H9 (cell line): ENCODE data around the gene PPARA. TPM values are rescaled to one million over a fixed set of nuclear protein-coding genes. Genes with fewer than 3 reads are reported as not detected.

ENCODE experiments used
- DNase-seq: peaks from one replicate; pipeline ENCODE4 v3.0.0-alpha.2; 2017
- H2AFZ ChIP-seq: one replicate; pipeline ENCODE4 v1.6.1; 2013; ENCODE audit warnings: mild to moderate bottlenecking, low read length, control low read depth, moderate library complexity
- H2AK5ac ChIP-seq: 2 replicates; pipeline ENCODE4 v1.6.1; 2013; ENCODE audit warnings: low read length, control low read depth, mixed read lengths; ENCODE audit not compliant: insufficient read length
- H2BK120ac ChIP-seq: one replicate; pipeline ENCODE4 v1.6.1; 2013; ENCODE audit warnings: low read depth, mild to moderate bottlenecking, low read length, control low read depth, inconsistent platforms; ENCODE audit not compliant: poor library complexity, severe bottlenecking
- H2BK12ac ChIP-seq: 2 replicates; pipeline ENCODE4 v1.6.1; 2013; ENCODE audit warnings: low read length, control low read depth, mixed read lengths, low read depth; ENCODE audit not compliant: insufficient read length
- H2BK15ac ChIP-seq: 2 replicates; pipeline ENCODE4 v1.6.1; 2013; ENCODE audit warnings: low read depth, low read length, control low read depth
- H2BK20ac ChIP-seq: one replicate; pipeline ENCODE4 v1.6.1; 2013; ENCODE audit warnings: low read depth, mild to moderate bottlenecking, low read length, control low read depth, inconsistent platforms; ENCODE audit not compliant: poor library complexity, severe bottlenecking
- H2BK5ac ChIP-seq: 2 replicates; pipeline ENCODE4 v1.6.1; 2013; ENCODE audit warnings: low read length, control low read depth, mixed read lengths; ENCODE audit not compliant: insufficient read length
- H3K14ac ChIP-seq: 2 replicates; pipeline ENCODE4 v1.6.1; 2013; ENCODE audit warnings: low read length, control low read depth; ENCODE audit not compliant: insufficient read depth
- H3K18ac ChIP-seq: 2 replicates; pipeline ENCODE4 v1.6.1; 2013; ENCODE audit warnings: low read depth, mild to moderate bottlenecking, mixed read lengths, low read length, control low read depth; ENCODE audit not compliant: insufficient read length
- H3K23ac ChIP-seq: 2 replicates; pipeline ENCODE4 v1.6.1; 2013; ENCODE audit warnings: low read length, control low read depth, mixed read lengths, low read depth; ENCODE audit not compliant: insufficient read length
- H3K23me2 ChIP-seq: 2 replicates; pipeline ENCODE4 v1.6.1; 2013; ENCODE audit warnings: low read depth, mild to moderate bottlenecking, mixed read lengths, low read length, control low read depth; ENCODE audit not compliant: insufficient read length, poor library complexity, severe bottlenecking
- H3K27ac ChIP-seq: 2 replicates; pipeline ENCODE4 v1.5.1; 2013; ENCODE audit warnings: low read length, control low read depth, mixed read lengths, low read depth; ENCODE audit not compliant: insufficient read length
- H3K27me3 ChIP-seq: 2 replicates; pipeline ENCODE4 v1.6.1; 2013; ENCODE audit warnings: low read length, control low read depth, inconsistent platforms; ENCODE audit not compliant: insufficient read depth
- H3K4ac ChIP-seq: 2 replicates; pipeline ENCODE4 v1.6.1; 2013; ENCODE audit warnings: low read depth, mild to moderate bottlenecking, control low read depth, inconsistent platforms, low read length, moderate library complexity
- H3K4me1 ChIP-seq: 2 replicates; pipeline ENCODE4 v1.6.1; 2013; ENCODE audit warnings: low read length, control low read depth, inconsistent platforms; ENCODE audit not compliant: insufficient read depth
- H3K4me2 ChIP-seq: 2 replicates; pipeline ENCODE4 v1.6.1; 2013; ENCODE audit warnings: low read length, control low read depth, mixed read lengths; ENCODE audit not compliant: insufficient read length, insufficient read depth
- H3K56ac ChIP-seq: 2 replicates; pipeline ENCODE4 v1.6.1; 2013; ENCODE audit warnings: low read depth, mild to moderate bottlenecking, mixed read lengths, low read length, control low read depth; ENCODE audit not compliant: insufficient read length
- H3K79me1 ChIP-seq: 2 replicates; pipeline ENCODE4 v1.6.1; 2013; ENCODE audit warnings: low read depth, mild to moderate bottlenecking, moderate library complexity, low read length, control low read depth, inconsistent platforms; ENCODE audit not compliant: insufficient read depth, poor library complexity, severe bottlenecking
- H3K79me2 ChIP-seq: 2 replicates; pipeline ENCODE4 v1.6.1; 2013; ENCODE audit warnings: low read length, control low read depth, inconsistent platforms; ENCODE audit not compliant: insufficient read depth
- H3K9ac ChIP-seq: 2 replicates; pipeline ENCODE4 v1.6.1; 2013; ENCODE audit warnings: low read length, control low read depth, mixed read lengths; ENCODE audit not compliant: insufficient read length; ENCODE audit errors: extremely low read depth
- H3K9me3 ChIP-seq: one replicate; pipeline ENCODE4 v1.6.1; 2013; ENCODE audit warnings: low read depth, low read length, inconsistent platforms; ENCODE audit not compliant: control insufficient read depth
- H3T11ph ChIP-seq: one replicate; pipeline ENCODE4 v1.6.1; 2013; ENCODE audit warnings: mild to moderate bottlenecking, low read length, control low read depth, inconsistent platforms
- H4K20me1 ChIP-seq: one replicate; pipeline ENCODE4 v1.6.1; 2013; ENCODE audit not compliant: control insufficient read depth, insufficient read length, insufficient read depth
- H4K5ac ChIP-seq: 2 replicates; pipeline ENCODE4 v1.6.1; 2013; ENCODE audit warnings: low read depth, mild to moderate bottlenecking, mixed read lengths, low read length, control low read depth; ENCODE audit not compliant: insufficient read length
- H4K8ac ChIP-seq: replicated peaks from 2 replicates; pipeline ENCODE4 v1.6.1; 2013; ENCODE audit warnings: low read length, control low read depth, mixed read lengths, low read depth; ENCODE audit not compliant: insufficient read length
- H4K91ac ChIP-seq: 2 replicates; pipeline ENCODE4 v1.6.1; 2013; ENCODE audit warnings: low read depth, mild to moderate bottlenecking, moderate library complexity, mixed read lengths, low read length, control low read depth; ENCODE audit not compliant: insufficient read length
- H3K27ac Mint-ChIP-seq, 3 experiments: 2 replicates in 2 of 3; 3 replicates in 1 of 3; pipeline ENCODE4 v1.8.0; 2020 to 2021; ENCODE audit warnings: mixed read lengths in 3 of 3, mild to moderate bottlenecking in 1 of 3, moderate library complexity in 1 of 3
- H3K27me3 Mint-ChIP-seq: 2 replicates; pipeline ENCODE4 v1.8.0; 2021; ENCODE audit warnings: low read depth, mild to moderate bottlenecking, moderate library complexity, mixed read lengths
- H3K36me3 Mint-ChIP-seq, 3 experiments: 2 replicates in 2 of 3; 3 replicates in 1 of 3; pipeline ENCODE4 v1.8.0; 2020 to 2021; ENCODE audit warnings: low read depth in 3 of 3, mixed read lengths in 3 of 3; ENCODE audit not compliant: insufficient read depth in 1 of 3
- H3K4me1 Mint-ChIP-seq, 2 experiments: 2 replicates each; pipeline ENCODE4 v1.8.0; 2020; ENCODE audit warnings: mixed read lengths in 2 of 2
- H3K4me3 Mint-ChIP-seq, 2 experiments: 2 replicates in 1 of 2; 3 replicates in 1 of 2; pipeline ENCODE4 v1.8.0; 2020 to 2021; ENCODE audit warnings: mild to moderate bottlenecking in 2 of 2, mixed read lengths in 2 of 2, moderate library complexity in 1 of 2
- H3K9me3 Mint-ChIP-seq, 2 experiments: 2 replicates in 1 of 2; 3 replicates in 1 of 2; pipeline ENCODE4 v1.8.0; 2020; ENCODE audit warnings: mild to moderate bottlenecking in 2 of 2, mixed read lengths in 2 of 2, moderate library complexity in 1 of 2
- WGBS: extraction: QIAGEN DNeasy Blood & Tissue Kit; methylation state at CpG from one replicate; pipeline ENCODE4 v1.1.7; 2013; ENCODE audit warnings: missing lambda C conversion rate, low lambda C conversion rate, mixed read lengths; ENCODE audit not compliant: insufficient read length; ENCODE audit errors: extremely low coverage; 5-methylcytosine and 5-hydroxymethylcytosine counted together
- total RNA-seq: library from RNA; stranded (reverse); gene quantifications from 2 replicates; pipeline ENCODE4 v1.2.1, GENCODE V29; 2021
- TF ChIP-seq, protein P1 (sequence below): fragments of 200-600 bp; sonication (generic); conservative IDR thresholded peaks from 3 replicates; pipeline ENCODE4 v1.8.0; 2021; ENCODE audit warnings: antibody characterized with exemption, mild to moderate bottlenecking

The PPARA gene
- total RNA-seq, 1 experiment from 2014 or later, result 7.3 TPM

- Histone ChIP-seq H3K23me2 (no peaks in the 10 kb centered on the region), H3K27me3 (no peaks in the 10 kb centered on the region), H2BK15ac (no peak overlapping the region), H2AK5ac (no peak overlapping the region), H3T11ph (no peak overlapping the region), H4K5ac (no peak overlapping the region), H3K23ac (no peak overlapping the region), H2BK12ac (no peak overlapping the region), H3K9me3 (no peaks in the 10 kb centered on the region), H3K4me1 (peaks cover 3% of the 10 kb centered on the region; the same call in 1 of the 2 replicates), H4K91ac (no peak overlapping the region), H3K27ac (no peak overlapping the region), H2AFZ (no peak overlapping the region), H2BK20ac (no peak overlapping the region), H3K14ac (no peak overlapping the region), H3K56ac (no peak overlapping the region), H3K79me1 (no peaks in the 10 kb centered on the region), H3K4me2 (no peak overlapping the region), H4K20me1 (no peaks in the 10 kb centered on the region), H3K18ac (no peak overlapping the region), H4K8ac (no peak overlapping the region), H2BK5ac (no peak overlapping the region), H3K79me2 (no peaks in the 10 kb centered on the region), H2BK120ac (no peak overlapping the region), H3K4ac (no peak overlapping the region), H3K9ac (no peak overlapping the region)
- Mint-ChIP-seq H3K4me3 (no peak overlapping the region), H3K27ac (no peak overlapping the region), H3K36me3 (peaks cover 3 to 22% (median 9%) of the 10 kb centered on the region in 3 experiments; a peak in 4 of 7 replicates), H3K4me1 (peaks cover 21 to 29% of the 10 kb centered on the region in 2 experiments), H3K27me3 (no peaks in the 10 kb centered on the region), H3K9me3 (peaks cover 2 to 6% of the 10 kb centered on the region in 2 experiments; a peak in 2 of 5 replicates)
- no CpG with 5 or more reads among the region's 12 CpGs for WGBS
- DNase-seq, result no peak
- TF ChIP-seq, protein P1, sequence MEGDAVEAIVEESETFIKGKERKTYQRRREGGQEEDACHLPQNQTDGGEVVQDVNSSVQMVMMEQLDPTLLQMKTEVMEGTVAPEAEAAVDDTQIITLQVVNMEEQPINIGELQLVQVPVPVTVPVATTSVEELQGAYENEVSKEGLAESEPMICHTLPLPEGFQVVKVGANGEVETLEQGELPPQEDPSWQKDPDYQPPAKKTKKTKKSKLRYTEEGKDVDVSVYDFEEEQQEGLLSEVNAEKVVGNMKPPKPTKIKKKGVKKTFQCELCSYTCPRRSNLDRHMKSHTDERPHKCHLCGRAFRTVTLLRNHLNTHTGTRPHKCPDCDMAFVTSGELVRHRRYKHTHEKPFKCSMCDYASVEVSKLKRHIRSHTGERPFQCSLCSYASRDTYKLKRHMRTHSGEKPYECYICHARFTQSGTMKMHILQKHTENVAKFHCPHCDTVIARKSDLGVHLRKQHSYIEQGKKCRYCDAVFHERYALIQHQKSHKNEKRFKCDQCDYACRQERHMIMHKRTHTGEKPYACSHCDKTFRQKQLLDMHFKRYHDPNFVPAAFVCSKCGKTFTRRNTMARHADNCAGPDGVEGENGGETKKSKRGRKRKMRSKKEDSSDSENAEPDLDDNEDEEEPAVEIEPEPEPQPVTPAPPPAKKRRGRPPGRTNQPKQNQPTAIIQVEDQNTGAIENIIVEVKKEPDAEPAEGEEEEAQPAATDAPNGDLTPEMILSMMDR, result no peak
Measured at GRCh38 chr22:46202897-46203600, 52.7 kb downstream of the PPARA start.
